CD4-positive, alpha-beta T cell treated with Interleukin-4 for 1 hour (primary cell): ENCODE results near the gene CFAP300.
A peak's percentile ranks its signal among the peaks of the same experiment; 100 is the strongest.

Source experiments
- DNase-seq, 2 donors: peaks; one replicate each; pipeline ENCODE4 v3.0.0-alpha.2; 2020 to 2022

Gene CFAP300

DNA sequence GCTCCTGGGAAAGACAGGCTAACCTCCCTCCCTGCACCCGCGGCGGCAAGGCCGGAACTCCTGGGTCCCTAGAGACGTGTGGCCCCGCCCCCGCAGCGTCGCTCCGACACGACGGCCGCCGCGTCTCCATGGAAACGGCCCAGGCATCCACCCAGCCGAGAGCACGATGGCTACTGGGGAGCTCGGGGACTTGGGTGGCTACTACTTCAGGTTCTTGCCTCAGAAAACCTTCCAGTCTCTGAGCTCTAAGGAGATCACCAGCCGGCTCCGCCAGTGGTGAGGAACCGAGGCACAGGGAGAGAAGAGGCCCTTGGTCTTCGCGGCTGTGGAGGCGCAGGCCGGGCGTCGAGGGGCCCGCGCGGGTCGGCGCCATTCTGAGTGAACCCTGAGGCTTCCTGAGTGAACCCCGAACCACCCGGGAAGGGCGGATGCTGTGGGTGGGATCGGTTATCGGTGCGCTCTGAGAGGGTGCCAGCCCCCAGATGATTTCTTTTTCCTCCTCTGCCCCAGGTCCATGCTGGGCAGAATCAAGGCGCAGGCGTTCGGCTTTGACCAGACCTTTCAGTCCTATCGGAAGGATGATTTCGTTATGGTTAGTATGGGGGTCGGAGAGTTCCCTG, at the start of gene CFAP300:
Gene CFAP300 (plus strand): TSS at position 133 of the 620 bp plus-strand sequence. CDS start 34 bp downstream, at position 167.
- DNase-seq = peak; percentile 18 to 41

DNA sequence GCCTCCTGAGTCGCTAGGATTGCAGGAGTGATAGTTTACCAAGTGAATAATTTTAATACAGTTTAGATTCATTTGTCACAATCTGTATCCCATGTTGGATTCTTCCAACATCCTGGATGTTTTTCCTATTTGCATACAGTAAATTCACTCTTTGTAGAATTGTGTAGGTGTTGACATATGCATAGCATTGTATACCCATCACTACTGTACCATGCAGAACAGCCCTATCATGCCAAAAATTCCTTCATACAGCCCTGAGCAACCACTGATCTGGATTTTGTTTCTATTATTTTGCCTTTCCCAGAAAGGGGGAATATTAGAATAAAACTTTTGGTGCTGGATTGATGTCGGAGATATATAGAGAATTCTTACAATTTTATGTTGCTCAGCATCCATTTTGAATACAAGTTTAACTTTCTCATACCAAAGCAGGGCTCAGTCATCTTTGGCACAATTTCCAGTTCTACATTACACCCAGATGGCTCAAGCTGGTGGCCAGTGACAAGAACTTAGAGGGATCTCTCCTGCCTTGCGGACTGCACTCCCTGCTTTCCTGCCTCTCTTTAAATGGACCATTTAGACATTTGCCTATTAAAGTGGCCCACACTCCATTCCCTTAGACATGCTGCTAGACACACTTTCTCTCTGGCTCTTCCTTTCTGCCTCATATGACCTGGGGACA, 45.4 kb upstream of the CFAP300 start:
- DNase-seq = no peak

DNA sequence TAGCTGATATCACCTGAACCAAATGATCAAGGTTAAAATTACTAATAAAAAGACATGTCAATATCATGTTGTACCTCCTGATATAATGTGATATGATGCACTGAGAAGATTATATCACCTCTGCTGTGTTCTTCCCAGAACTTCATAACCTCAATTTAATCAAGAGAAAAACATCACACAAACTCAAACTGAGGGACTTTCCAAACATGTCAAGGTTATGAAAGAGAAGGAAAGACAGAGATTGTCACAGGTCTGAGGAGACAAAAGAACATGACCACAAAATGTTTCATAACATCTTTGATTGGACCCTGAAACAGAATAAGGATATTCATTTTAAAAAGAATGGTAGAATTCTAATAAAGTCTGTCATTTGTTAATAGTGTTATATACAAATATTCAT, 43.0 kb upstream of the CFAP300 start:
- no peak for DNase-seq

DNA sequence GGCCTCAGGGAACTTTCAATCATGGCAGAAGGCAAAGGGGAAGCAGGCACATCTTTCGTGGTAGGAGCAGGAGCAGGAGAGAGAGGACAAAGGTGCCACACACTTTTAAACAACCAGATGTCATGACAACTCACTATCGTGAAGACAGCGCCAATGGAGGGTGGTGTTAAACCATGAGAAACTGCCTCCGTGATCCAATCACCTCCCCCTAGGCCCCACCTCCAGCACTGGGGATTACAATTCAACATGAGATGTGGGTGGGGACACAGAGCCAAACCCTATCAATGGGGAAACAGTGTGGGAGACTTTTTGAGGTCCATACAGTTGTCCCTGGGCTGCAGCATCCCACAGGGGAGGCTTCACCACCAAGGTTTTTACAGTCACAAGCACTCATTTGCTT, 41.9 kb upstream of the CFAP300 start:
- no peak for DNase-seq

DNA sequence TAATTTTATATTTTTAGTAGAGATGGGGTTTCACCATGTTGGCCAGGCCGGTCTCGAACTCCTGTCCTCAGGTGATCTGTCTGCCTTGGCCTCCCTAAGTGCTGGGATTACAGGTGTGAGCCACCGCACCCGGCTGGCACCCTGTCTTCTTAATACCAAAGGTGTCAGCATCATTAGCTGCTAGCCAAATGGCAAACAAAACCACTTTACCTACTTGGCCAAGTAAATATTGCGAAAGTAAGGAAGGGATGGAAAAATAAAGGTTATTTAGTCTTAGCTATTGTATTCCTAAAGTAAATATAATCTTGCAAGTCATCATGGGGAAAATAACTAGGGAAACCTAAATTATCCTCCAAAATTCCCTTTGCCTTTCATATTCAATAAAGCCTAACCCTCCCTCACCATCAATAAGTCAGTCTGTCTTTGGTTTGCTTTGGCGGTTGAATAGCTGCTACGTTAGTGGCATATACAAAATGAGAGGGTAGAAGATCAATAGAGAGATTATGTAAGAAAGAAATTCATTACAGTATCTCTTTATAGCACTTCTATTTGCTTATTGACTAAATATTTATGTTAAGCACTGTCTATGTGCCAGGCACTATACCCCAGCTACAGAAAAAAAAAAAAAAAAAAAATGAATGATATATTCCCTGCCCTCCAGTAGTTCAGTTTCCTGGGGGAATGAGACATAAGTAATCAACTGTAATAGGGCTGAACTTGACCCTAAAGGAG, 40.2 kb upstream of the CFAP300 start:
- DNase-seq = no peak

DNA sequence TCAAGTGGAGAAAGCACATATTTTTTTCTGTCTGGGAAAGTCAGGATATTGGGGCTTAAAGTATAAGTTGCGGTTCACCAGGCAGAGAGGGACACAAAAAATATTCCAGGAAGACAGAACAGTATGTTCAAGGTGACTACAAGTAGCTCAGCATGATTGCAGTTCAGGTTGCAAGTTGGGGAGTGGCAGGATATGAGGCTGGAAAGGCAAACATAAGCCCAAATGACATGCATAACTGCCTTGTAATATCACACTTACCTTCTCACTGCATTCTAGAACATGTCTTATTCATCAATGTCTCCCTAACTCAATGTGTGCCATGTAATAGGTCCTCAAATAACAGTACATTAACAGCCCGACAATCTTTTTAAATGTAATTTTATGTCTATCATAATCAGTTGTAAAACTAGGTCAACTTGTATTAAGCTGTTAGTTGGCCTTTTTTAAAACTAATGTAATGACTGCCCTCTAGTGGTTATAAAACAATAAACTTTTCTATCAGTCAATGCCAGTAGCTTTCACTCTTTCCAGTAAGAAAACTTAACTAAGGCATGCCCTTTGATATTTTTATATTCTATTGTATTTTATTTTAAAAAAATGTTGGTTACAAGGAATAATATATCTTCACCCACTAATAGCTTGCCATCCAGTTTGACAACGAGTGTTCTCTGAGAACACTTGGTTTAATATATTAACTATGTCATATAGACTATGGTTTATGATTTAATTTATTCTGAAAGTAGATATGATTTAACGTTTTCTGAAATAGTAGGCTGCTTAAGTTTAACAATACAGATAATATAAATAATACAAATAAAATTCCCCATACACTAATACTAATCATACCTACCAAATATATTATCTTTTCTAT, 39.4 kb upstream of the CFAP300 start:
- peak in 1 of 2 donors; percentile 57 for DNase-seq

DNA sequence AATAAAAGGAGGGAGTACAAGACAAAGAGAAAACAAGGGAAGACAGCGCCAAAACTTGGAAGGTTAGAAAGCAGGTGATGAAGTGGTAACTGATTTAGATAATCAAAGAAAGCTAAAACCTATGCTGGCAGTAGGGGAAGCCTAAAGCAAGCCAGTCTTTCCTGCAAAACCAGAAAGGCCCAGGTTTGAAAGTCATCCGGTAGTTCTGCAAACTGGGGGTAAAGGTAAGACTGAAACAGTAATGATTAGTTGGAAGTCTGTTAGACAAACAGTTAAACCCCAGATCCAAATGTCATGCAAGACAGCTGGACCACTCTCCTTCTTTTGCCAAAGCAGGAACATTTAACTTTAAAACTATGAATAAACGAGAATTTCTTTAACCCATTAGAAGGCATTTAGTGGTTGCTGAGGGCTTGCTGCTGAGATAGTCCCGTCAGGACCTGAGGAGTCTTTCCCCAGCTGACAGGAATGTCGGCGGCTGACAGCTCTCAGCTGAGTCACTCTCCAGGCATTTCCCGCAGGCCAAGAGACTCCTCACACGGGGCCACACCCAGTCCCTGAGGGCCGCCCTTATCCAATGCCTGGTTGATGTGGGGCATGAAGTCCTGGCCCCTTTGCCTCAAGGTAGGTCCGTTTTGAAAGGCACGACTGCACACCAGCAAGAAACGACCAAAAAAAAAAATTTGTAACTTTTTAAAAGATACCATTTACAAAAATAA, 36.3 kb upstream of the CFAP300 start:
- DNase-seq = no peak

DNA sequence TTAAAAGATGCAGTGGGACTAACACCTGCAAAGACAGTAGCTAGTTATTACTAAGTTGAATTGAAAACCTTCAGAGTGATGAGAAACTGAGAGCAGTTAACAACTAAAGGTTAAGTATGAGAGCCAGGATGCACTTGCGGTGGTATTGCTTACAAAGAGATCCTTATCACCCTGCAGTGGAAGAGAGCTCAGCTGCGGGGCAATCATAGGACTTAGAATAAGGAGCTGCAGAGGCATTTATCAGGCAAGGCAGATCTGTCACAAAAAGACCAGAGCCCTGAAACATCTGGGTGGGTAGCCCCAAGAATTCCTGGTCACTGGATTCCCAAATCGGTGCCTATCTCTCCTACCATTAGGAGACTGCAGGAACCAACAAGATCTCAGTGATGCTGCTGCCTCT, 34.3 kb upstream of the CFAP300 start:
- DNase-seq = no peak

DNA sequence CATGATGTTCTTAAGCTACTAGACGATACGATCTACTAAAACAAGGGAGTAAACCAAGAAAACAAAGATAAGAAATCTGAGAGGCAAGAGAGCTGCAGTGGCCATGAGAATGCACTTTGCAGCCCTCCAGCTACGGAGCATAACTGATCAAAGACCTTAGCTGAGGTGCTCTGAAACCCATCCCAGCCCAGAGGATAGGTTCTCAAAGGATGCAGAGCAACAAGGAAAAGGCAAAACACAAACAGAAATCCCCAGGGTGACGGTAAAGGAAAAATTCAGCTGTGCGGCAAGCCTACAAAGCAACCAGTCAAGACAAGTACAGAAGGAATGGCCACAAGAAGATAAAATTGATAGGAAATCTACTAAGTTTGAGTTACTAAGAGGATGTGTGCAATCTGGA, 32.5 kb upstream of the CFAP300 start:
- DNase-seq = no peak

DNA sequence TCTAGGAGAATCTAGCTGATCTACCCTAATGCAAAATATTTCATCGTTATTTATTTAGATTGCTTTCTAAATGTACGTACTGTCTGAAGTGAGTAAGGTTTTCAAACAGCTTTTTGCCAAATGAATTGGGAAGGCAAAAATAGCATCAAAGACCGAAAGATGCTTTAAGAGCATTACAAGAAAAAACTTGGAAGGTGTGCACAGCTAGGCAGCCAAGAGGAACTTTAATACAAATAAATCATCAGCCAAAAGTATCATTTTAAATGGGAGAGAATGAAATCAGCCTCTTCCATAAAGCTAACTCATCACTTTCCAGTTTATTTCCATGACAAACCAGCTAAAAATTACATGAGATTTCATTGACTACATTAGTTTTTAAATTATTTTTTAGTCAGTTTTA, 30.2 kb upstream of the CFAP300 start:
- DNase-seq = no peak

DNA sequence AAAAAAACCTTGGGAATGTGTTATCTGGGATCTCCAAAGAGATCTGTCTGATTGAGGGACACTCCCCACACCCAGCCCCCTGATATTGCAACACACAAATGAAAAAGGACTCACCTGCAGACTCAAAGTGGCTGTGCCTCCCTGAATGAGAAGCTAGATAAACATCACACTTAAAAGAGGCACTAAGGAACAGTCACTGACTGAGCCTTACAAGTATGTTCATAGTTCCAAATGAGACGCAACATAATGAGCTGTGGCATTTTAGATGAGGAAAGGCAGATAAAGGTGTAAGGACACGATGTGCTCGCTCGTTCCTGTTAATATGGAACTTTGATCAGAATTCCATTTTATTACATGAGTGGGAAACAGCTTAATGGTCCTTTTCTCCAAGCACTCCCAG, 21.0 kb upstream of the CFAP300 start:
- no peak for DNase-seq

DNA sequence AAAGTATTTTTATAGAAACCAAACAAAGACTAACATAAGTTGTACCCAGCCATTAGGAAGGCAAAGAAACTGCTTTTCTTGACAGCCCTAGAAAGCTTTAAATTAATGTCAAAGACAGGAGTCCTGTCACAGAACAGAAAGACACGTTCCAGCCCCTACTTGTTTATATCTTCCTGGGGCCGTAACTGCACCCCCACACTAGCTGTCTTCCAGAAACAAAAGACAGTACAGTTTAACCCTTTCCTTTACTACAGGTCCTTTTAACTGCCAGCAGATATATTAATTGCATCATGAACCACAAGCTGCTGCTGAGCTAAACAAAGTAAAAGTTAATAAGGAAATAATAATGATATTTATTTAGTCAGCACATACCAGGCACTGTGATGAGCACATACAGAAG, 20.3 kb upstream of the CFAP300 start:
- DNase-seq = no peak

DNA sequence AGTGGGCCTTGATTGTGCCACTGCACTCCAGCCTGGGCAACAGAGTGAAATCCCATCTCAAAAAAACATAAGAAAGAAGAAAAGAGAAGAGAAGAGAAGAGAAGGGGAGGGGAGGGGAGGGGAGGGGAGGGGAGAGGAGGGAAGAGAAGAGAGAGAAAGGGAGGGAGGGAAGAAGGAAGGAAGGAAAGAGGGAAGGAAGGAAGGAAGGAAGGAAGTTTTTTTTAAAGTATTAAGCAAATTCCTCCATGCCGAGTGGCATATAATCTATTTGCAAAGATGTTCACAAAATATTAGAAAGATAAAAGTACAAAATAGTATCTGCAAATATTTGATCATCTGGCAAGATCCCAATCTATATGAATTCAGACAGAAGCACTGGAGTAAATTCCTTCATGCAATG, 10.5 kb upstream of the CFAP300 start:
- no peak for DNase-seq

DNA sequence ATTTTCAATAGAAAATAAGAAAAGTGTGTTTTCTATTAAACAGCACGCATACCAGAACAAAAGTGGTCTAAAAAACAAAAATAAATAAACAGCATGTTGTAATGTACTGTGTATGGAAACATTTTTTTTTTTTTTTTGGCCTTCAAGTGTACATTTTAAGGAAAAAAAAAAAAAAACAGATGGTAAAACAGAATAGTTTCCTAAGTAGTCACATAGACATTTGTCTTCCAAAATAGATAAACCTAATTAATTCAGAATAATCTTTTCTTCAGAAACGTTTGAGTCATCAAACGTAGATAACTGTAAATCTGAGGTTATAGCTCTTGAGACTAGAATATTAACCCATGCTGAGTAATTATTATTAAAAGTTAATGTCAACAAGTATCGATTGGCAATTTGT, 396 bp upstream of the CFAP300 start:
- no peak for DNase-seq

DNA sequence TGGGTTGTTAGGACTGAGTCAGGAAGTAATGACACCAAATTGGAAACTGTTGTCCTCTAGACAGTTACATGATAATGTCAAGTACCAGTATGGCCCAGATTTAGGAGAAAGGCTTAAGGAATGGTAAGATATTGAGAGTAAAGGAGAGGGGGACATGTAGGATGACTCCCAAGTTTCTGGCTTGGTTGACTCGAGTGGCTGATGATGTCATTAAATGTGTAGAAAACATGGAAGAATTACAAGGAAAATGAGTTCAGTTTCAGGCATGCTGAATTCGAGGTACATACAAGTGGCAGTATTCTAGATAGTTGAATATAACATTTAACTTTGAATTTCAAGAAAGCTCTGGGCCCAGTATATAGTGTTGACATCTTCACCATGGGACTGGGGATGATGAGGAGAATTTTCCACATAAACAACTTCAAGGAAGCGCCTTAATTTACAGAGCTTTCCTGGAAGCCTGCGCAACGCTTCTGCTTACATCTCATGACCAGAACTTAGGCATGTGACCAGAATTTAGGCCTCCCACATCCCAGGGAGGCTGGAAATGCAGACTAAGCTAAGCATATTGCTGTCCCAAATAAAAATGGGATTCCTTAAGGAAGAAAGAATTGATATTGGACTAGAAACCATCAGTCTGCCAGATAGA, 3.8 kb downstream of the CFAP300 start:
- no peak for DNase-seq

DNA sequence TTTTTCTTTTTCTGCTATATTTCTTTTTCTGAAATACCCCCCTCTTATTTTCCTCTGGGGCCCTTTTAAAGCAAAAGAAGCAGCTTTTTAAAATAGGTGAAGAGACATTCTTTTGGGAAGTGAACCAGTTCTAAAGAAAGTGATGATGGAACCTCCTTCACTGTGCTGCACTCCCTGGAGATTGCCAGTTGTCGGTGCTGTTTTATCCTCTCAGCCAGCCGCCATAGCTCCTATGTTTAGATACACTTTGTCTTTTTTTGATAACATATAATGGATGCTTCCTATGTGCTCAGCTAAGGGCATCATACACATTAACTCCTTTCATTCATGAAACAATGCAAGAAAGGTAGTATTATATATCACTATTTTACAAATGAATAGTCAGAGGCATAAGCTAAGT, 14.0 kb downstream of the CFAP300 start:
- no peak for DNase-seq

DNA sequence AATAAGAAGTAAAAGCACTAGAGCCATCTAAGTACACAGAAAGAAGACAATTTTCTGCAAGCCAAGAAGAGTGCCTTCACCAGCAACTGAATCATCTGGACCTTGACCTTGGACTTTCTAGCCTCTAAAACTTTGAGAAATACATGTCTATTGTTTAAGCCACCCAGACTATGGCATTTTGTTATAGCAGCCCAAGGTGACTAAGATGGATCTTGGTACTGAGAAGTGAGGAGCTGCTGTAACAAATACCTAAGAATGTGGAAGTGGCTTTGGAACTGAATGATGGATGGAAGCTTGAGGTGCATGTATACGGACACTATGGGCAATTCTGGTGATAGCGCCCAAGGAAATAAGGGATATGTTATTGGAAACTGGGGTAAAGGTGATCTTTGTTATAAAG, 14.9 kb downstream of the CFAP300 start:
- no peak for DNase-seq

DNA sequence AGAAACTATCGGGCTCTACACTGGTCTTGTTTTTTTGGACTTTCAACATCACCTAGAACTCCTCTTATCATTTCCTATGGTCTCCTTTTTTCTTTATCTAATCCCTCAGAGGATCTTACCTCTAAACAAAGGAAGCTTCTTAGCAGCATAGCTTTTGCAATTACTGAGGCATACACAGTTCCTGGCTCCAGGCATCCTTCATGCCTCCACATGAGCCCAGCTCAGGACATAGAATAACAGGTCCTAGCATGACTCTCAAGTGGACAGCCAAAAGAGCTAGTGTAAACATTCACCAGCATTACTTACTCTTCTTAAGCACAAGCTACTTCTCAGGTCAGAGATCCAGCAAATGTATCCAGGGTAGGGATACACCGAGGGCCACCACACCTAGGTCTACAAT, 17.1 kb downstream of the CFAP300 start:
- no peak for DNase-seq

DNA sequence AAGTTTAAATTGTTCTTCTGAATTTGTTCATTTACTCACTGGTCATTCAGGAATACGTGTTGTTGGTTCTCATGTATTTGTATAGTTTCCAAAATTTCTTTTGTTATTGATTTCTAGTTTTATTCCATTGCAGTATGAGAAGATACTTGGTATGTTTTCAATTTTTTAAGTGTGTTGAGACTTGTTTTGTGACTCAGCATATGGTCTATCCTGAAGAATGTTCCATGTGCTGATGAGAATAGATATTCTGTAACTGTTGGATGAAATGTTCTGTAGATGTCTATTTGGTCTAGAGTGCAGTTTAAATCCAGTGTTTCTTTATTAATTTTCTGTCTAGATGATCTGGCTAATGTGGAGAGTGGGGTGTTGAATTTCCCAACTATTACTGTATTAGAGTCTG, 23.5 kb downstream of the CFAP300 start:
- DNase-seq = no peak

DNA sequence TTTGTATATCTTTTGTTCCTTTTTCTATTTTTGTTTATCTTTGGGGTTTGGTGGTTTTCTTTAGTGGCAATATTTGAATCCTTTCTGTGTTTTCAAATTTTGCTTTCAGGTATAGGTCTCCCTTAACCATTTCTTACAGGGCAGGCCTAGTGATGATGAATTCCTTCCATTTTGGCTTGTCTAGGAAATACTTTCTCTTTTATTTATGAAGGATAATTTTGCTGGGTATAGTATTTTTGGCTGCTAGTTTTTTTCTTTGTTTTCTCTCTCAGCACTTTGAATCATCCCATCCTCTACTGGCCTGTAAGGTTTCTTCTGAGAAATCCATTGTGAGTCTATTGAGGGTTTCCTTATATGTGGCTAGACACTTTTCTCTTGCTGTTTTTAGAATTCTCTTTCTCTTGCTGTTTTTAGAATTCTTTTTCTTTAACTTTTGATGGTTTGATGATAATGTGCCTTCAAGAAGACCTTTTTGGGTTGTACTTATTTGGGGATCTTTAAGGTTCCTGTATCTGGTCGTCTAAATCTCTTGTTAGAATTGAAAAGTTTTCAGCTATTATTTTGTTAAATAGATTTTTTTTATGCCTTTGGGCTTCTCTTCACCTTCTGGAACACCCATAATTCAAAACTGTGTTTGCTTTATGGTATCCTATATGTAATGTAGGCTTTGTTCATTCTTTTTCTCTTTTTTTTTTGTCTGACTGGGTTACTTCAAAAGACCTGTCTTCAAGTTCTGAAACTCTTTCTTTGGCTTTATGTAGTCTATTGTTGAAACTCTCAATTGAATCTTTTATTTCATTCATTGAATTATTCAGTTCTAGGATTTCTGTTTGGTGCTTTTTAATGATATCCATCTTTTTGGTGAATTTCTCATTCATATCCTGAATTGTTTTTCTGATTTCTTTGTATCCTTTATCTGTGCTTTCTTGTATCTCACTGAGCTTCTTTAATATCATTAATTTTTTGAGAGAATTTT, 24.5 kb downstream of the CFAP300 start:
- no peak for DNase-seq

DNA sequence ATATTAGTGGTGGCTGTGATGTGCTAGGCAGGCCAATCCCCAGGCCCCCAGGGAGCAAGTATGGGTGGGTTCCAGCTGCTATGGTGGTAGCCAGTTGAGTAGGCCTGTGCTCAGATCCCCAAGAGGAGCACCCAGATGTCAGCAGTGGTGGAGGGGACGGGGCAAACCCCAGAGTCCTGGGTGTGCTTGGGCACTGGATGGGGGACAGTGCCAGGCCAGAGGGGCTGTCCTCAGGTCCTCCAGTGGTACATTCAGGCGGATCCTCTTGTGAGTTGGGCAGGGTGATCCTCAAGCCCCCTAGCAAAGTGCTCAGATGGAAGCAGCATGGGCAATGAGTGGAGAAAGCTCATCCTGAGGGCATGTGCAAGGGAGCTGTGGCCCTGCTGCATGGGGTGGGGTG, 26.0 kb downstream of the CFAP300 start:
- DNase-seq = no peak
